ENCODE data around the gene RPS6KB1.

DNA sequence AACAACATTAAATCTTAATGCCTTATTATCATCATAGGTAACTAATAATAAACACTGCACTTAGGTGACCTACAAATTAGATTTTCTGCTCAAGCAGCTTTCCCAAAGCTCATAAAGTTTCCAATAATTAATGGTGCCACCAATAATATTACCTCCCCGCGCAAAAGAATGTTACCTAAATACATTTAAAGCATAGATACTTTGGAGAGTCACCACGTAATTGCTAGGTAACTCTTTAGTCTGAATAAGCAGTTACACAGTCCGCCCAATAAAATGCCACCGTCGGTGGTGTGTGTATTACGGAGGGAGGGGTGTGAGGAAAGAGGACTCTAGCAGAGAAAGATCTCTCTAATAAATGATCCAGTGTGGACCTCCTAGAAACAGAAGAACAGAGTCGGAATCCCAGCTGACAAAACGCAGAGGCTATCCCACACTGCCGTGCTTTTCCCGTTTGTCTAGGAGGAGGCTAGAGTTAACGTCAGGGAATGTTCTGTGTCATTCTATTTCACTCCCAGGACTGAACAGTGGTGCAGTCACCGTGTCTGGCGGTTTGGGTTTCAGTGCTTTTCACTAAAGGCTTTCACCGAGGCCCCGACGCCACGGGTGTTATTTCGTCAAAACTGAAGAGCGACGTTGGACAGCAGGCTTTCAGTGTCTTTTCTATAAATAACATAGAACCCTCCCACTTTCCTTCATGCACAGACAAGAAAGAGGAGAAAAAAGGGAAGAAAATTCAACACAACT is 71.0 kb downstream of the RPS6KB1 start:
- TF ChIP-seq, protein P1, sequence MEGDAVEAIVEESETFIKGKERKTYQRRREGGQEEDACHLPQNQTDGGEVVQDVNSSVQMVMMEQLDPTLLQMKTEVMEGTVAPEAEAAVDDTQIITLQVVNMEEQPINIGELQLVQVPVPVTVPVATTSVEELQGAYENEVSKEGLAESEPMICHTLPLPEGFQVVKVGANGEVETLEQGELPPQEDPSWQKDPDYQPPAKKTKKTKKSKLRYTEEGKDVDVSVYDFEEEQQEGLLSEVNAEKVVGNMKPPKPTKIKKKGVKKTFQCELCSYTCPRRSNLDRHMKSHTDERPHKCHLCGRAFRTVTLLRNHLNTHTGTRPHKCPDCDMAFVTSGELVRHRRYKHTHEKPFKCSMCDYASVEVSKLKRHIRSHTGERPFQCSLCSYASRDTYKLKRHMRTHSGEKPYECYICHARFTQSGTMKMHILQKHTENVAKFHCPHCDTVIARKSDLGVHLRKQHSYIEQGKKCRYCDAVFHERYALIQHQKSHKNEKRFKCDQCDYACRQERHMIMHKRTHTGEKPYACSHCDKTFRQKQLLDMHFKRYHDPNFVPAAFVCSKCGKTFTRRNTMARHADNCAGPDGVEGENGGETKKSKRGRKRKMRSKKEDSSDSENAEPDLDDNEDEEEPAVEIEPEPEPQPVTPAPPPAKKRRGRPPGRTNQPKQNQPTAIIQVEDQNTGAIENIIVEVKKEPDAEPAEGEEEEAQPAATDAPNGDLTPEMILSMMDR (IDR thresholded peaks at IDR 0.05; ENCODE audit: control extremely low read depth in 1 of 3, insufficient read depth in 1 of 3, low read depth in 1 of 3, low read length in 3 of 3): no peak
- TF ChIP-seq SP2 (IDR thresholded peaks at IDR 0.05; ENCODE audit: low read length) (no peak), POLR2A (IDR thresholded peaks at IDR 0.05; ENCODE audit: control extremely low read depth in 1 of 2, low read depth in 2 of 2, low read length in 2 of 2) (no peak), YY1 (IDR thresholded peaks at IDR 0.05; ENCODE audit: low read depth, low read length) (no peak), POU5F1 (IDR thresholded peaks at IDR 0.05; ENCODE audit: low read depth, low read length) (no peak)
- TF ChIP-seq, protein P2, sequence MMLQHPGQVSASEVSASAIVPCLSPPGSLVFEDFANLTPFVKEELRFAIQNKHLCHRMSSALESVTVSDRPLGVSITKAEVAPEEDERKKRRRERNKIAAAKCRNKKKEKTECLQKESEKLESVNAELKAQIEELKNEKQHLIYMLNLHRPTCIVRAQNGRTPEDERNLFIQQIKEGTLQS (IDR thresholded peaks at IDR 0.05; ENCODE audit: insufficient read depth, low read depth, low read length): no peak
- TF ChIP-seq, protein P3, sequence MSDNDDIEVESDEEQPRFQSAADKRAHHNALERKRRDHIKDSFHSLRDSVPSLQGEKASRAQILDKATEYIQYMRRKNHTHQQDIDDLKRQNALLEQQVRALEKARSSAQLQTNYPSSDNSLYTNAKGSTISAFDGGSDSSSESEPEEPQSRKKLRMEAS (IDR thresholded peaks at IDR 0.05): no peak

Data from H1 (cell line).